Uterus (tissue), 4 donors: ENCODE measurements around the gene UBASH3A. TPM values are rescaled to one million over a fixed set of nuclear protein-coding genes. Genes with fewer than 3 reads are reported as not detected.

Experiments used
- DNase-seq, 2 donors: peaks; one replicate each; pipeline ENCODE4 v3.0.0-alpha.2; 2019 to 2020
- H3K27ac ChIP-seq, 2 donors: fragments of 200-600 bp; sonication (generic); 1 replicate in 1 of 2; 2 replicates in 1 of 2; pipeline ENCODE4 v1.5.1; 2016 to 2018
- H3K27me3 ChIP-seq, 2 donors: fragments of 200-600 bp; sonication (generic); one replicate each; pipeline ENCODE4 v1.5.1; 2018 to 2019; ENCODE audit warnings: control low read depth in 1 of 2
- H3K36me3 ChIP-seq, 2 donors: fragments of 200-600 bp; sonication (generic); one replicate each; pipeline ENCODE4 v1.5.1; 2019; ENCODE audit warnings: control low read depth in 1 of 2
- H3K4me1 ChIP-seq, 2 donors: fragments of 200-600 bp; sonication (generic); one replicate each; pipeline ENCODE4 v1.5.1; 2018 to 2019; ENCODE audit warnings: control low read depth in 1 of 2
- H3K4me3 ChIP-seq, 2 donors: fragments of 200-600 bp; sonication (generic); 1 replicate in 1 of 2; 2 replicates in 1 of 2; pipeline ENCODE4 v1.5.1; 2018 to 2019; ENCODE audit warnings: mild to moderate bottlenecking in 1 of 2
- H3K9me3 ChIP-seq, 2 donors: fragments of 200-600 bp; sonication (generic); one replicate each; pipeline ENCODE4 v1.5.1; 2019; ENCODE audit warnings: control low read depth in 1 of 2
- POLR2A ChIP-seq, 2 donors: fragments of 450-650 bp; IDR thresholded peaks; one replicate each; pipeline ENCODE4 v1.6.1; 2016; ENCODE audit warnings: antibody characterized with exemption in 2 of 2, mild to moderate bottlenecking in 1 of 2, moderate library complexity in 1 of 2
- intact Hi-C: fragments of 100-400 bp; cut with DNase I; formaldehyde crosslinking; loops from one replicate; pipeline ENCODE4 v1.15.1; 2023; ENCODE audit warnings: low total_unique reads
- total RNA-seq, 4 donors: library from RNA; depleted of rRNA in 3 of 4; stranded (reverse); fragments of >200 nt in 3 of 4; gene quantifications; one replicate each; pipeline versions ENCODE4 v1.1.0 to v1.2.4, GENCODE V29; 2014 to 2023
- TF ChIP-seq, protein P1 (sequence below), 4 experiments: fragments of 200-600 bp in 2 of 4; fragments of 450-650 bp in 2 of 4; sonication (generic) in 2 of 4; IDR thresholded peaks; one replicate each; pipeline ENCODE4 v1.5.1; 2016 to 2019; ENCODE audit warnings: antibody characterized with exemption in 4 of 4, mild to moderate bottlenecking in 2 of 4, moderate library complexity in 1 of 4
- donor health status: DM: yes; HTN: yes; CAD: no.

The UBASH3A gene
- total RNA-seq, 4 donors from 2014 or later: 0.79 to 1.0 TPM; not detected in 2

GRCh38 chr21:42396799-42397745, 6.6 kb upstream of the UBASH3A start:
- Histone ChIP-seq H3K4me1 (no peaks in the 10 kb centered on the region), H3K36me3 (no peaks in the 10 kb centered on the region), H3K27me3 (no peaks in the 10 kb centered on the region), H3K27ac (no peak overlapping the region), H3K9me3 (no peaks in the 10 kb centered on the region), H3K4me3 (no peak overlapping the region)
- intact Hi-C loops: no loop called here
- DNase-seq: no peak
- TF ChIP-seq, protein P1, sequence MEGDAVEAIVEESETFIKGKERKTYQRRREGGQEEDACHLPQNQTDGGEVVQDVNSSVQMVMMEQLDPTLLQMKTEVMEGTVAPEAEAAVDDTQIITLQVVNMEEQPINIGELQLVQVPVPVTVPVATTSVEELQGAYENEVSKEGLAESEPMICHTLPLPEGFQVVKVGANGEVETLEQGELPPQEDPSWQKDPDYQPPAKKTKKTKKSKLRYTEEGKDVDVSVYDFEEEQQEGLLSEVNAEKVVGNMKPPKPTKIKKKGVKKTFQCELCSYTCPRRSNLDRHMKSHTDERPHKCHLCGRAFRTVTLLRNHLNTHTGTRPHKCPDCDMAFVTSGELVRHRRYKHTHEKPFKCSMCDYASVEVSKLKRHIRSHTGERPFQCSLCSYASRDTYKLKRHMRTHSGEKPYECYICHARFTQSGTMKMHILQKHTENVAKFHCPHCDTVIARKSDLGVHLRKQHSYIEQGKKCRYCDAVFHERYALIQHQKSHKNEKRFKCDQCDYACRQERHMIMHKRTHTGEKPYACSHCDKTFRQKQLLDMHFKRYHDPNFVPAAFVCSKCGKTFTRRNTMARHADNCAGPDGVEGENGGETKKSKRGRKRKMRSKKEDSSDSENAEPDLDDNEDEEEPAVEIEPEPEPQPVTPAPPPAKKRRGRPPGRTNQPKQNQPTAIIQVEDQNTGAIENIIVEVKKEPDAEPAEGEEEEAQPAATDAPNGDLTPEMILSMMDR (IDR thresholded peaks at IDR 0.05): no peak
- no peak for TF ChIP-seq POLR2A (IDR thresholded peaks at IDR 0.05)

GRCh38 chr21:42397746-42398394, 5.8 kb upstream of the UBASH3A start:
- Histone ChIP-seq H3K9me3 (no peaks in the 10 kb centered on the region), H3K27me3 (no peaks in the 10 kb centered on the region), H3K27ac (no peak overlapping the region), H3K4me3 (no peak overlapping the region), H3K4me1 (no peaks in the 10 kb centered on the region), H3K36me3 (no peaks in the 10 kb centered on the region)
- no peak for DNase-seq
- intact Hi-C loops: no loop called here
- no peak for TF ChIP-seq POLR2A (IDR thresholded peaks at IDR 0.05)
- TF ChIP-seq, protein P1 (IDR thresholded peaks at IDR 0.05): no peak

DNA sequence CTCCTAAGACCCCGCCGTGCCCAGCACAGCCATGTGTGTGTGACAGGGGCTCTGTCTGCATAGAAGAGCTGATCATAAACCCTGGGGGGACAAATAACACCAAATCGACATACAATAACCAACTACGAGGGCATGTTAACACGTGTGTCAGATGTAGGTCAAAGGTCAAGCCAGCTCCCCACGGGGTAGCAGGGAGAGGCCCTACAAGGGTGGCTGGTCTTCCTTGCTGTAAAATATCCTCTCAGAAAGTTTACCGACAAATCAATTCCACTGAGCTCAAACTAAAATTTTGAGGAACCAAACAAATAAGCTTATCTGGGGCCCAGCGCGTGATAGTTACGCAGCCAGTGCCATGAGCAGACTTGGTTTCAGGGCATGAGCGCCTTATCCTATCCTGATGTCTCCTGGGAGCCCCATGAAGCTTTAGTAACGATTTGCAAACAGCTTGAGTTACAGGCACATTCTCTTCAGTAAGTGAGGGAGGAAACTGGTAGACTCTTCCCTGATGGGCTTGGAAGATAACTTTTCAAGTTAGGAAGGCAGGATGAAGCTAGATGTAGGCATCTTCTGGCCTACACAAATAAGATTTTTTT, 5.2 kb upstream of the UBASH3A start:
- intact Hi-C loops: no loop called here
- Histone ChIP-seq H3K27ac (no peak overlapping the region), H3K4me3 (no peak overlapping the region), H3K27me3 (no peaks in the 10 kb centered on the region), H3K9me3 (no peaks in the 10 kb centered on the region), H3K36me3 (no peaks in the 10 kb centered on the region), H3K4me1 (no peaks in the 10 kb centered on the region)
- no peak for DNase-seq
- TF ChIP-seq, protein P1 (IDR thresholded peaks at IDR 0.05): no peak
- no peak for TF ChIP-seq POLR2A (IDR thresholded peaks at IDR 0.05)

DNA sequence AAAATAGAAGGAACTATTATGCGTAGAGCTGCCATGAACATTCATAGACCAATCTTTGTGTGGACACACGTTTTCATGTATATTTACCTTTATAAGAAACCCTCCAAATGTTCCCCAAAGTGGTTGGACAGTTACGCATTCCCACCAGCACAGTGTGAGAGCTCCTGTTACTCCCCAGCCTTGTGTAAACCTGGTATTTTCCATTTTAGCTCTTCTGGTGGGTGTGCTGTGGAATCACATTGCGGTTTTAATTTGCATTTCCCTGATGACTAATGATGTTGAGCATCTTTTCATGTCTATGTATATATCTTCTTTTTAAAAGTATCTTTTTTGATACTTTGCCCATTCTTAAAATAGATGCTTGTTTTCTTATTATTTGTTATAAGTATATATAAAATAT, 3.2 kb upstream of the UBASH3A start:
- no peak overlapping the region for H3K4me3 ChIP-seq
- H3K36me3 ChIP-seq: no peaks in the 10 kb centered on the region
- H3K9me3 ChIP-seq: no peaks in the 10 kb centered on the region
- no peak overlapping the region for H3K27ac ChIP-seq
- no peak for DNase-seq
- H3K4me1 ChIP-seq: no peaks in the 10 kb centered on the region
- intact Hi-C loops: no loop called here
- no peaks in the 10 kb centered on the region for H3K27me3 ChIP-seq
- no peak for TF ChIP-seq POLR2A (IDR thresholded peaks at IDR 0.05)
- TF ChIP-seq, protein P1 (IDR thresholded peaks at IDR 0.05): no peak

DNA sequence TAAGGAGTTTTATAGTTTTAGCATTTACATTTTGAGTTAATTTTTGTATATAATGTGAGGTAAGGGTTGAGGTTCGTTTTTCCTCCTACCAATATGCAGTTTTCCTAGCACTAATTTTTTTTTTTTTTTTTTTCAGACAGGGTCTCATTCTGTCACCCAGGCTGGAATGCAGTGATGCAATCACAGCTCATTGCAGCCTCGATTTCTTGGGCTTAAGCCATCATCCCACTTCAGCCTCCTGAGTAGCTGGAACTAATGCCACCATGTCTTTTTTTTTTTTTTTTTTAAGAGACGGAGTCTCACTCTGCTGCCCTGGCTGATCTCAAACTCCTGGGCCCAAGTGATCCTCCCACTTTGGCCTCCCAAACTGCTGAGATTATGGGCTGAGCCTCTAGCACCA, 2.5 kb upstream of the UBASH3A start:
- no peaks in the 10 kb centered on the region for H3K9me3 ChIP-seq
- TF ChIP-seq, protein P1 (IDR thresholded peaks at IDR 0.05): no peak
- no peak for TF ChIP-seq POLR2A (IDR thresholded peaks at IDR 0.05)
- H3K27me3 ChIP-seq: no peaks in the 10 kb centered on the region
- H3K27ac ChIP-seq: no peak overlapping the region
- DNase-seq: no peak
- intact Hi-C loops: no loop called here
- H3K36me3 ChIP-seq: no peaks in the 10 kb centered on the region
- no peaks in the 10 kb centered on the region for H3K4me1 ChIP-seq
- no peak overlapping the region for H3K4me3 ChIP-seq
